NCI-H446 (cell line): ENCODE measurements around the gene ZNF280A.
A peak's percentile ranks its signal among the peaks of the same experiment; 100 is the strongest.
"Not testable (repeated sequence)": the region's sequence is repeated elsewhere in the genome, so short reads cannot be mapped to it uniquely, and the experiment has no call there.

Source experiments
- DNase-seq, 2 experiments: peaks; one replicate each; lab custom pipeline; 2025; lab: John Stamatoyannopoulos, UW

Gene ZNF280A

DNA sequence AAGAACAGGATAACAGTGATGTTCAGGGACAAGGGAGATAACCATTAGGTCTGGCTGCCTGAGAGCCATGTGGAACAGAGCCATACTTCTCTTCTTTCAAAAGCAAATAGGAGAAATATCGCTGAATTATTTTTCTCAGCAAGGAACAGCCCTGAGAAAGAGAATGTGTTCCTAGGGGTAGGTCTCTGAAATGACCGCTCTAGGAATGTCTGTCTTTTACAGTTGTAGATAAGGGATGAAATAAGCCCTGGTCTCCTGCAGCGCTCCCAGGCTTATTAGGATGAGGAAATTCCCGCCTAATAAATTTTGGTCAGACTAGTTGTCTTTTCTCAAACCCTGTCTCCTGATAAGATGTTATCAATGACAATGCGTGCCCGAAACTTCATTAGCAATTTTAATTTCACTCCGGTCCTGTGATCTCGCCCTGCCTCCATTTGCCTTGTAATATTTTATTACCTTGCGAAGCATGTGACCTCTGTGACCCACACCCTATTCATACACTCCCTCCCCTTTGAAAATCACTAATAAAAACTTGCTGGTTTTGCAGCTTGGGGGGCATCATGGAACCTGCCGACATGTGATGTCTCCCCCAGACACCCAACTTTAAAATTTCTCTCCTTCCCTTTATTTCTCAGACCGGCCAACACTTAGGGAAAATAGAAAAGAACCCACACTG lies 51.1 kb downstream of the ZNF280A start:
- not testable (repeated sequence) for DNase-seq

DNA sequence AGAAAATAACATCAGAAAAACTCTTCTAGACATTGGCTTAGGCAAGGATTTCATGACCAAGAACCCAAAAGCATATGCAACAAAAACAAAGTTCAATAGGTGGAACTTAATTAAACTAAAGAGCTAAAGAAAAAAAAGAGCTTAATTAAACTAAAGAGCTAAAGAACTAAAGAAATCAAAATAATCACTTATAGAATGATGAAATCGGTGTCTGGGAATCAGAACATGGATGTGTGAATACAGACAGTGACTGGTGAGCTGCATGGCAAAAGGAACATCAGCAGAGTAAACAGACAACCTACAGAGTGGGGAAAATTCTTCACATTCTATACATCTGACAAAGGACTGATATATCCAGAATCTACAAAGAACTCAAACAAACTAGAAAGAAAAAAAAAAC lies 53.0 kb downstream of the ZNF280A start:
- no peak for DNase-seq

- DNase-seq = no peak
Measured at GRCh38 chr22:22465782-22466181, 54.3 kb downstream of the ZNF280A start.

DNA sequence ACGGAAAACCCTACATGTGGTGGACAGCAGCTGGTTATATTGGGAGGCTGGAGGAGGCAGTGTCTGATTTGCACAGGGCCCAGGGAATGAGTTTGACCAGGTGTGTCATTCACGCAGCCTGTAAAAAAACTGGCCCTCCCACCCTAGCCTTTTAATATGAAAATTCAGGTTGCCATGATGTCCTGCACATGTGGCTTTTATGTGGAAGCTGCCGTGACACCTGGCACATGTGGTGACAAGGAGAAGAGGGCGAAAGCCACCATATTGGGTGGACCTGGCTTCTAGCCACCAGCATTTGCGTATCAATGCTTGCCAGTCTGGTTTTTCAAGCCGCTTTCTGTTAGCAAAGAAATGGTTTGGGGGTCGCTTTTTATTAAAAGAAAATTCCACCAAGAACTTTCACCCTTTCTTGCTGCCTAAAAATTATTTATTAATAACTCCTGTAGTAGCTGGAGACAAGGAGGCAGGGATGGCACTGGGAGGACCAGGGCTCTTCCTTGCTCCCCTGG lies 54.9 kb downstream of the ZNF280A start:
- no peak for DNase-seq

DNA sequence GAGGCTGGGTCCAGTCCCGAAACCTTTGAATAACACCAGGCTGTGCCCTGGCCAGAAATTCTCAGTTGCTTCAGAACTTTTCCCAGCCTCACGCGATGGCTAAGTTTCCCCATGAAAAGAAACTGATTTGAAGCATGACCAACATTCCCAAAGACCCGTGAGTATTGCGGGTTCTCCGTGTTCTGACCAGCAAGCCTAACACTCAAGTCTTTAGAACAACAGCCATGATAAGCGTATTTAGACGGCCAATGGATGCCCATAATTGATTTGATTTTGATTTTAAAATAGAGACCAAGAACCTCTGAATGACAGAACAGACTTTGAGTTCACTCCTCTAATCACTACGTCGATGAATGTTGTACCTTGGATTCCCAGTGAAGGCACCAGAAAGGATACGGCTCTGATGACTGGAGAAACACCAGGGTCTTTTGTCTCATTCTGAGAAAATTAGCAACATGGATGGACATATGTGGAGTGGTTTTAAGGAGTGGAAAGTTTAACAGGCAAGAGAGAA lies 55.5 kb downstream of the ZNF280A start:
- no peak for DNase-seq

DNA sequence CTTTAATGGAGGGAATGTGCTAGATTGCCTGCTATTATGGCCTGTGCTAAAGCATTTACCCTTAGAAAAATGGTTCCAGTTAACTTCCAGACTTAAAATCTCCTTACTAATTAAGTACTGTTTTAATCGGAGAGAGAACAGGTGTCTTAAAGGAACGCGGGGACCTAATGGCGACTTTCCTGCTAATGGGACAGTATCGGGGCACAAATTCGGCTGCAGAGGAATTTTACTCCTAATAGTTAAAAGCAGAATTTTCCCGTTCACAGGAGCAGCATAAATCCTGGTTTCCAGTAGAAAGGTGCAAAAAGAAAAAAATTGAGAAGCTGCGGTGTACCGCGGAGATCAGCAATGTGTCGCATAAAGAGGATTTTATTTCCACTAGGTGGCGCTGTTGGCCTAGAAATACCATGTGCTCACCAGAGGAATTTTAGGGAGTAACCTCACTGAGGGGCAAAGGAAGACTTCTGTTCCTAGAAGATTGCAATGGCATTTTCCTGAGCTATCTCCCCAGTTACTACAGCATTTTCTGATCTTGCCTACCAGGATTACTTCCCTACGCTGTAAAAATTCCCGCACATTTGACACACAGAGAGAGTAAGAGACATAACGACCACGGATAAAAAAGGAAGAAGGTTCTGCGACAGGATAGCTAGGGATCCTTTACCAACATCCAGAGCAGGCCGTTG lies 56.1 kb downstream of the ZNF280A start:
- DNase-seq = peak; percentile 35 to 78
